Adrenal gland (tissue), 5 donors: ENCODE data around the gene ARF3.

ENCODE experiments used
- CTCF ChIP-seq, 6 experiments: fragments of 450-650 bp in 4 of 6; fragments of 200-600 bp in 2 of 6; sonication (generic) in 1 of 6; IDR thresholded peaks; 1 replicate in 5 of 6; 2 replicates in 1 of 6; pipeline versions ENCODE4 v1.5.1 to v1.8.0; 2016 to 2021; ENCODE audit warnings: antibody characterized with exemption in 6 of 6, mild to moderate bottlenecking in 2 of 6, moderate library complexity in 1 of 6
- POLR2A ChIP-seq, 2 donors: fragments of 450-650 bp; IDR thresholded peaks; one replicate each; pipeline ENCODE4 v1.6.1; 2017; ENCODE audit warnings: antibody characterized with exemption in 2 of 2, mild to moderate bottlenecking in 2 of 2, moderate library complexity in 1 of 2
- donor health status: DM: no; HTN: no; CAD: no.

GRCh38 chr12:48917857-48918537 is 39.3 kb downstream of the ARF3 start:
- TF ChIP-seq CTCF (IDR thresholded peaks at IDR 0.05) = no peak
- TF ChIP-seq POLR2A (IDR thresholded peaks at IDR 0.05) = no peak
